Panc1 (cell line): Measurements from ENCODE around the gene IL31RA. TPM values are rescaled to one million over a fixed set of nuclear protein-coding genes. Genes with fewer than 3 reads are reported as not detected.

ENCODE experiments used
- ATAC-seq: fragments of 200-7000 bp; cut with Tn5 transposase; 2 replicates; pipeline ENCODE4 v1.9.1; 2020; ENCODE audit warnings: mild to moderate bottlenecking, moderate library complexity
- BruUV-seq: library from RNA; stranded (reverse); fragments of 400-500 nt; replicated peaks from 2 replicates; lab custom pipeline; 2021; lab: Mats Ljungman, UMichigan
- CTCF ChIA-PET: fragments of 300-600 bp; sonication (Branson Sonifier 250); formaldehyde crosslinking; loops from one replicate; lab custom pipeline; 2022; ENCODE audit warnings: antibody characterized with exemption; lab: Charles Lee
- POLR2A ChIA-PET: fragments of 300-600 bp; sonication (Branson Sonifier 250); formaldehyde crosslinking; loops from one replicate; lab custom pipeline; 2022; ENCODE audit warnings: antibody characterized with exemption; lab: Charles Lee
- DNase-seq: peaks from one replicate; pipeline ENCODE4 v3.0.0-alpha.2; 2010; ENCODE audit warnings: low read depth, low spot score
- H3K27ac ChIP-seq: 2 replicates; pipeline ENCODE4 v1.5.1; 2011; ENCODE audit warnings: mild to moderate bottlenecking, low read length, inconsistent platforms
- H3K27me3 ChIP-seq: fragments of 200-500 bp; sonication (Bioruptor generic); 2 replicates; pipeline ENCODE4 v1.6.0; 2014; ENCODE audit warnings: low read length, inconsistent platforms; ENCODE audit not compliant: control insufficient read depth, insufficient read depth
- H3K36me3 ChIP-seq: fragments of 200-500 bp; sonication (Bioruptor generic); 2 replicates; pipeline ENCODE4 v1.5.1; 2014; ENCODE audit warnings: inconsistent platforms, mild to moderate bottlenecking, low read length, moderate library complexity; ENCODE audit not compliant: control insufficient read depth, insufficient read depth
- H3K4me1 ChIP-seq: 2 replicates; pipeline ENCODE4 v1.5.1; 2011; ENCODE audit warnings: inconsistent platforms, mild to moderate bottlenecking, low read length, moderate library complexity; ENCODE audit not compliant: control insufficient read depth, insufficient read depth
- H3K4me3 ChIP-seq, 2 experiments: 2 replicates each; pipeline ENCODE4 v1.5.1; 2011 to 2012; ENCODE audit warnings: low read depth in 2 of 2, low read length in 2 of 2, mild to moderate bottlenecking in 2 of 2, inconsistent platforms in 1 of 2, moderate library complexity in 1 of 2
- H3K9me3 ChIP-seq: fragments of 200-500 bp; sonication (Bioruptor generic); 2 replicates; pipeline ENCODE4 v1.5.1; 2014; ENCODE audit warnings: low read depth, mild to moderate bottlenecking, inconsistent platforms, low read length, moderate library complexity; ENCODE audit not compliant: control insufficient read depth, insufficient read depth
- POLR2AphosphoS5 ChIP-seq: IDR thresholded peaks from 2 replicates; pipeline ENCODE4 v1.6.1; 2012; ENCODE audit warnings: mild to moderate bottlenecking, low read depth, low read length, moderate library complexity
- SIN3A ChIP-seq: IDR thresholded peaks from 2 replicates; pipeline ENCODE4 v1.6.1; 2012; ENCODE audit warnings: low read depth, mild to moderate bottlenecking, low read length, moderate library complexity, borderline replicate concordance; ENCODE audit not compliant: insufficient read depth
- TCF7L2 ChIP-seq: IDR thresholded peaks from 2 replicates; pipeline ENCODE4 v1.6.1; 2011; ENCODE audit warnings: mild to moderate bottlenecking, low read depth, low read length, inconsistent platforms
- in situ Hi-C: cut with HindIII; loops from 2 replicates; pipeline ENCODE4 v1.10.0; 2016; ENCODE audit warnings: low sequenced_read_pairs, low pct_unique_long_range_greater_than_20kb
- intact Hi-C: fragments of 100-400 bp; cut with micrococcal nuclease; formaldehyde crosslinking; loops from one replicate; pipeline ENCODE4 v1.10.0; 2022; ENCODE audit not compliant: unreplicated experiment
- total RNA-seq: library from RNA; stranded (reverse); gene quantifications from one replicate; pipeline ENCODE4 v1.2.1, GENCODE V29; 2021; ENCODE audit not compliant: unreplicated experiment
- TF ChIP-seq, protein P1 (sequence below): fragments of 450-650 bp; IDR thresholded peaks from 2 replicates; pipeline ENCODE4 v1.5.1; 2017; ENCODE audit warnings: mild to moderate bottlenecking
- TF ChIP-seq, protein P2 (sequence below), 2 experiments: IDR thresholded peaks; 2 replicates each; pipeline ENCODE4 v1.6.1; 2011 to 2012; ENCODE audit warnings: low read depth in 2 of 2, control low read depth in 1 of 2, low read length in 1 of 2, mild to moderate bottlenecking in 1 of 2, moderate library complexity in 1 of 2; ENCODE audit not compliant: insufficient read depth in 1 of 2

IL31RA gene
- total RNA-seq, 1 experiment from 2014 or later = 3.1 TPM

DNA sequence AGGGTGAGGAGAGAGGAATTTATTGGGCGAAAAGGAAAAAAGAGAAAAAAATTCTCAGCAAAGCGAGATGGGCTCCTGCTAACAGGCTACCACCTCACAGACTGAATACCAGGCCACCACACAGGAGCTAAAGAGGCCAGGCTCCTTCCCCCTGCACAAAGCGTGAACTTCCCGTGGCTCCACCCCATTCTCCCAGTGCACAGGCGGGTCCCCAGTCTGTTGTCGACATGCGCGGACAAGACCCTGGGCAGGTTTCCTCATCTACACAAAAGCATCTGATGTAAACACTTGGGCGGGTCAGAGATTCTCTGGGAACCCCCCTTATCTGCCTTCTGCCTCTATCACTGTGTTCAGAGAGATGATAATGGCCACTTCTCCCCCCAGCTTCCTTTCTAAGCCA, 34.2 kb downstream of the IL31RA start:
- no peak for DNase-seq
- no peak overlapping the region for H3K27ac ChIP-seq
- no TSS peak for BruUV-seq
- no peaks in the 10 kb centered on the region for H3K27me3 ChIP-seq
- ChIA-PET CTCF (no interaction called here), POLR2A (no interaction called here)
- no peak for ATAC-seq
- no peaks in the 10 kb centered on the region for H3K4me1 ChIP-seq
- no peaks in the 10 kb centered on the region for H3K9me3 ChIP-seq
- in situ Hi-C loops (no loop called here), intact Hi-C loops (no loop called here)
- TF ChIP-seq, protein P1, sequence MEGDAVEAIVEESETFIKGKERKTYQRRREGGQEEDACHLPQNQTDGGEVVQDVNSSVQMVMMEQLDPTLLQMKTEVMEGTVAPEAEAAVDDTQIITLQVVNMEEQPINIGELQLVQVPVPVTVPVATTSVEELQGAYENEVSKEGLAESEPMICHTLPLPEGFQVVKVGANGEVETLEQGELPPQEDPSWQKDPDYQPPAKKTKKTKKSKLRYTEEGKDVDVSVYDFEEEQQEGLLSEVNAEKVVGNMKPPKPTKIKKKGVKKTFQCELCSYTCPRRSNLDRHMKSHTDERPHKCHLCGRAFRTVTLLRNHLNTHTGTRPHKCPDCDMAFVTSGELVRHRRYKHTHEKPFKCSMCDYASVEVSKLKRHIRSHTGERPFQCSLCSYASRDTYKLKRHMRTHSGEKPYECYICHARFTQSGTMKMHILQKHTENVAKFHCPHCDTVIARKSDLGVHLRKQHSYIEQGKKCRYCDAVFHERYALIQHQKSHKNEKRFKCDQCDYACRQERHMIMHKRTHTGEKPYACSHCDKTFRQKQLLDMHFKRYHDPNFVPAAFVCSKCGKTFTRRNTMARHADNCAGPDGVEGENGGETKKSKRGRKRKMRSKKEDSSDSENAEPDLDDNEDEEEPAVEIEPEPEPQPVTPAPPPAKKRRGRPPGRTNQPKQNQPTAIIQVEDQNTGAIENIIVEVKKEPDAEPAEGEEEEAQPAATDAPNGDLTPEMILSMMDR = no peak
- TF ChIP-seq TCF7L2 (no peak), POLR2AphosphoS5 (no peak), SIN3A (no peak)
- TF ChIP-seq, protein P2, sequence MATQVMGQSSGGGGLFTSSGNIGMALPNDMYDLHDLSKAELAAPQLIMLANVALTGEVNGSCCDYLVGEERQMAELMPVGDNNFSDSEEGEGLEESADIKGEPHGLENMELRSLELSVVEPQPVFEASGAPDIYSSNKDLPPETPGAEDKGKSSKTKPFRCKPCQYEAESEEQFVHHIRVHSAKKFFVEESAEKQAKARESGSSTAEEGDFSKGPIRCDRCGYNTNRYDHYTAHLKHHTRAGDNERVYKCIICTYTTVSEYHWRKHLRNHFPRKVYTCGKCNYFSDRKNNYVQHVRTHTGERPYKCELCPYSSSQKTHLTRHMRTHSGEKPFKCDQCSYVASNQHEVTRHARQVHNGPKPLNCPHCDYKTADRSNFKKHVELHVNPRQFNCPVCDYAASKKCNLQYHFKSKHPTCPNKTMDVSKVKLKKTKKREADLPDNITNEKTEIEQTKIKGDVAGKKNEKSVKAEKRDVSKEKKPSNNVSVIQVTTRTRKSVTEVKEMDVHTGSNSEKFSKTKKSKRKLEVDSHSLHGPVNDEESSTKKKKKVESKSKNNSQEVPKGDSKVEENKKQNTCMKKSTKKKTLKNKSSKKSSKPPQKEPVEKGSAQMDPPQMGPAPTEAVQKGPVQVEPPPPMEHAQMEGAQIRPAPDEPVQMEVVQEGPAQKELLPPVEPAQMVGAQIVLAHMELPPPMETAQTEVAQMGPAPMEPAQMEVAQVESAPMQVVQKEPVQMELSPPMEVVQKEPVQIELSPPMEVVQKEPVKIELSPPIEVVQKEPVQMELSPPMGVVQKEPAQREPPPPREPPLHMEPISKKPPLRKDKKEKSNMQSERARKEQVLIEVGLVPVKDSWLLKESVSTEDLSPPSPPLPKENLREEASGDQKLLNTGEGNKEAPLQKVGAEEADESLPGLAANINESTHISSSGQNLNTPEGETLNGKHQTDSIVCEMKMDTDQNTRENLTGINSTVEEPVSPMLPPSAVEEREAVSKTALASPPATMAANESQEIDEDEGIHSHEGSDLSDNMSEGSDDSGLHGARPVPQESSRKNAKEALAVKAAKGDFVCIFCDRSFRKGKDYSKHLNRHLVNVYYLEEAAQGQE (IDR thresholded peaks at IDR 0.05; ENCODE audit: insufficient read depth in 1 of 2, low read depth in 2 of 2, low read length in 1 of 2) = no peak
- no peaks in the 10 kb centered on the region for H3K36me3 ChIP-seq
- no peak overlapping the region for H3K4me3 ChIP-seq

DNA sequence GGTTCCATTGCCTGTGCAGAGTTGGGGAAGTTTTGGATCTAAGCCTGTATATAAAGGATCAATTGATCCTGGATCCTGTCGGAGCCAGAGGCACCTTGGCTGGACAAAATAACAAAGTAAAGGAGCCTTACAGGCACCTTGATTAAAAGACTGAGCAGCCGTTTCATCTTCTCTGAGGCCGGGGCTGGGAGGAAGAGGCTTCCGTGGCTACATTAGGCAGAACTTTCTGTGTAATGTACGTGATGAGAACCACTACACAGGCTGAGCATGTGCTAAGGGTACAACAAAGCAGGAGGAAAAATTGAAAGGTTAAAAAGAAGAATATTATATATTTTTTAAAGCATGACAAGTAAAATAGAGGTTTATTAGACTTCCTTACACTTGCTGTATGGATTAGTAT, 37.0 kb downstream of the IL31RA start:
- DNase-seq (no peak), ATAC-seq (no peak)
- CTCF ChIA-PET = no interaction called here
- TF ChIP-seq POLR2AphosphoS5 (no peak), TCF7L2 (no peak), SIN3A (no peak)
- TF ChIP-seq, protein P1 = no peak
- TF ChIP-seq, protein P2 (IDR thresholded peaks at IDR 0.05; ENCODE audit: insufficient read depth in 1 of 2, low read depth in 2 of 2, low read length in 1 of 2) = no peak
- Histone ChIP-seq H3K27ac (no peak overlapping the region), H3K27me3 (no peaks in the 10 kb centered on the region), H3K4me3 (no peak overlapping the region), H3K4me1 (no peaks in the 10 kb centered on the region), H3K9me3 (no peaks in the 10 kb centered on the region), H3K36me3 (no peaks in the 10 kb centered on the region)
- intact Hi-C loops (no loop called here), in situ Hi-C loops (no loop called here)
- POLR2A ChIA-PET = no interaction called here
- no TSS peak for BruUV-seq
